KMS-11 (cell line): ENCODE data around the gene B3GLCT.

Experiments used
- H2AFZ ChIP-seq: fragments of 200-600 bp; sonication (generic); 2 replicates; pipeline ENCODE4 v1.6.1; 2016; ENCODE audit warnings: antibody characterized with exemption, mixed run types, low read depth
- H3K27ac ChIP-seq: fragments of 200-600 bp; sonication (generic); 2 replicates; pipeline ENCODE4 v1.6.1; 2016; ENCODE audit warnings: mild to moderate bottlenecking, mixed run types
- H3K27me3 ChIP-seq: fragments of 200-600 bp; sonication (generic); 2 replicates; pipeline ENCODE4 v1.6.1; 2017; ENCODE audit warnings: mild to moderate bottlenecking, low read depth, mixed run types, moderate library complexity; ENCODE audit not compliant: insufficient read depth
- H3K36me3 ChIP-seq: fragments of 200-600 bp; sonication (generic); 2 replicates; pipeline ENCODE4 v1.6.1; 2017; ENCODE audit warnings: mild to moderate bottlenecking, mixed run types; ENCODE audit not compliant: insufficient read depth
- H3K4me1 ChIP-seq: fragments of 200-600 bp; sonication (generic); 2 replicates; pipeline ENCODE4 v1.6.1; 2016; ENCODE audit warnings: mild to moderate bottlenecking, low read depth, mixed run types; ENCODE audit not compliant: poor library complexity, severe bottlenecking
- H3K4me2 ChIP-seq: fragments of 200-600 bp; sonication (generic); 2 replicates; pipeline ENCODE4 v1.7.0; 2016; ENCODE audit warnings: mild to moderate bottlenecking, mixed run types
- H3K4me3 ChIP-seq: fragments of 200-600 bp; sonication (generic); IDR thresholded peaks from 2 replicates; pipeline ENCODE4 v1.6.1; 2017; ENCODE audit warnings: low read depth, low read length, mixed read lengths; ENCODE audit not compliant: insufficient read depth
- H3K79me2 ChIP-seq: fragments of 200-600 bp; sonication (generic); 2 replicates; pipeline ENCODE4 v1.6.1; 2016; ENCODE audit warnings: low read depth, mixed run types; ENCODE audit not compliant: insufficient read depth
- H3K9ac ChIP-seq: fragments of 200-600 bp; sonication (generic); 2 replicates; pipeline ENCODE4 v1.6.1; 2016; ENCODE audit warnings: mild to moderate bottlenecking, mixed run types
- H4K20me1 ChIP-seq: fragments of 200-600 bp; sonication (generic); 2 replicates; pipeline ENCODE4 v1.6.1; 2016; ENCODE audit warnings: mild to moderate bottlenecking, mixed run types; ENCODE audit not compliant: insufficient read depth
- TF ChIP-seq, protein P1 (sequence below): fragments of 200-600 bp; sonication (generic); conservative IDR thresholded peaks from 2 replicates; pipeline ENCODE4 v1.6.1; 2017; ENCODE audit warnings: low read depth, mild to moderate bottlenecking, antibody characterized with exemption, low read length, moderate library complexity, mixed read lengths

The B3GLCT gene

DNA sequence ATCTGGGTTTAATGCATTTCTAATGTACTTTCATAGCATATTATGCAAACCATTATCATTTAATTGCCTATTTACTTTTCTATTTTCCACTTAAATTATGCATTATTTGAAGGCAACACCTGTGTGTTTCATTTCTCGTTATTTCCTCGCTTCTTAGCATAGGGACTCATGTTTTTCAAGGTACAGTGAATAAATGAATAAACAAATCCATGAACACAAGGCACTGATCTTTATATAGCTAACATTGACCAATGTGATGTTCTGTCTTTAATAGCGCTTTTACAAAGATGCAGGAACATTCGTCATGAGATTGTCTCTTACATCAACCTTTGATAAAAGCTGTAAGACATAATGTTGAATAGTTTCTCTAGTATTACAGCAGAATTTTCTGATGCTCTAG, 121.2 kb downstream of the B3GLCT start:
- H3K36me3 ChIP-seq = no peaks in the 10 kb centered on the region
- no peak overlapping the region for H3K27ac ChIP-seq
- no peak overlapping the region for H2AFZ ChIP-seq
- TF ChIP-seq, protein P1, sequence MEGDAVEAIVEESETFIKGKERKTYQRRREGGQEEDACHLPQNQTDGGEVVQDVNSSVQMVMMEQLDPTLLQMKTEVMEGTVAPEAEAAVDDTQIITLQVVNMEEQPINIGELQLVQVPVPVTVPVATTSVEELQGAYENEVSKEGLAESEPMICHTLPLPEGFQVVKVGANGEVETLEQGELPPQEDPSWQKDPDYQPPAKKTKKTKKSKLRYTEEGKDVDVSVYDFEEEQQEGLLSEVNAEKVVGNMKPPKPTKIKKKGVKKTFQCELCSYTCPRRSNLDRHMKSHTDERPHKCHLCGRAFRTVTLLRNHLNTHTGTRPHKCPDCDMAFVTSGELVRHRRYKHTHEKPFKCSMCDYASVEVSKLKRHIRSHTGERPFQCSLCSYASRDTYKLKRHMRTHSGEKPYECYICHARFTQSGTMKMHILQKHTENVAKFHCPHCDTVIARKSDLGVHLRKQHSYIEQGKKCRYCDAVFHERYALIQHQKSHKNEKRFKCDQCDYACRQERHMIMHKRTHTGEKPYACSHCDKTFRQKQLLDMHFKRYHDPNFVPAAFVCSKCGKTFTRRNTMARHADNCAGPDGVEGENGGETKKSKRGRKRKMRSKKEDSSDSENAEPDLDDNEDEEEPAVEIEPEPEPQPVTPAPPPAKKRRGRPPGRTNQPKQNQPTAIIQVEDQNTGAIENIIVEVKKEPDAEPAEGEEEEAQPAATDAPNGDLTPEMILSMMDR = no peak
- no peaks in the 10 kb centered on the region for H3K4me1 ChIP-seq
- H3K79me2 ChIP-seq = no peaks in the 10 kb centered on the region
- no peaks in the 10 kb centered on the region for H3K27me3 ChIP-seq
- no peak overlapping the region for H3K9ac ChIP-seq
- no peaks in the 10 kb centered on the region for H4K20me1 ChIP-seq
- H3K4me3 ChIP-seq = no peak overlapping the region
- no peak overlapping the region for H3K4me2 ChIP-seq

DNA sequence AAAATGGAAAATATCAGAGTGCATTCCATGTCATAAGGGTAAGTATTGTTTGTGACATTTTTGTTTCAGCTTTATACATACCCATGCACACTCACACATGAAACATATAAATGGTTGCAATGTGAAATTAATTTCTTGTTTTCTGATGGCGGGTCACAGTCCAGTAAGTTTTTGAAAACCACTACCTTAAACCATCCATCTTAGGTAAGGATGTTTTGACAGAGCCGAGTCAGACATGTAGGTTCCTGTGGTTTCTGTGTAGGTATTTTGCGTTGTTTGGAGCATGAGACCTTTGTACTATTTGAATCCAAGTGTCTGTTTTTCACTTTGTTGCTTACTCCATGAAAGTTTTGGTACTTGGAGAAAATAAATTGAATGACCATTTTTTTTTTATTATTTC, 121.7 kb downstream of the B3GLCT start:
- H3K4me3 ChIP-seq = no peak overlapping the region
- H3K27ac ChIP-seq = no peak overlapping the region

DNA sequence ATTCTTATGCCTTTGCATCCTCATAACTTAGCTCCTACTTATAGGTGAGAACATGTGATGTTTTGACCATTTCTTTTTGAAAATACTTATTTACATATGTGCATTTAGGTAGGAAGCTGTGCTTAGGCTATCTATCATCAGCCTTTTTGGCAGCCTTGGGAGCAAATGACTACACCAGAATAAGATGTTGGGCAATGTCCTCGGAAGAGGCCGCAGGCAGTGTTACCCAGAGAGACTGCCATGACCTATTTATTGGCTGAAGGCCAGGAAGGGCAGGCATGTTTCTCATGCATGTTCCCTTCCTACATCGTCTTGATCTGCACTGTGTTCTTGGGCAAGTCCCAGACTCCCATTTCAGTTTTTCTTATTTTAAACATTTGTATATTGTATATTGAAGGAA, 122.3 kb downstream of the B3GLCT start:
- Histone ChIP-seq H3K27ac (no peak overlapping the region), H3K4me1 (no peaks in the 10 kb centered on the region), H2AFZ (no peak overlapping the region), H3K36me3 (no peaks in the 10 kb centered on the region), H4K20me1 (no peaks in the 10 kb centered on the region), H3K9ac (no peak overlapping the region), H3K79me2 (no peaks in the 10 kb centered on the region), H3K27me3 (no peaks in the 10 kb centered on the region), H3K4me2 (no peak overlapping the region), H3K4me3 (no peak overlapping the region)
- TF ChIP-seq, protein P1 = no peak

More for the DNA sequence above, 121.7 kb downstream of the B3GLCT start:
- Histone ChIP-seq H3K79me2 (no peaks in the 10 kb centered on the region), H3K36me3 (no peaks in the 10 kb centered on the region), H3K27me3 (no peaks in the 10 kb centered on the region), H3K4me1 (no peaks in the 10 kb centered on the region), H3K9ac (no peak overlapping the region), H4K20me1 (no peaks in the 10 kb centered on the region), H3K4me2 (no peak overlapping the region), H2AFZ (no peak overlapping the region)
- TF ChIP-seq, protein P1 = no peak

DNA sequence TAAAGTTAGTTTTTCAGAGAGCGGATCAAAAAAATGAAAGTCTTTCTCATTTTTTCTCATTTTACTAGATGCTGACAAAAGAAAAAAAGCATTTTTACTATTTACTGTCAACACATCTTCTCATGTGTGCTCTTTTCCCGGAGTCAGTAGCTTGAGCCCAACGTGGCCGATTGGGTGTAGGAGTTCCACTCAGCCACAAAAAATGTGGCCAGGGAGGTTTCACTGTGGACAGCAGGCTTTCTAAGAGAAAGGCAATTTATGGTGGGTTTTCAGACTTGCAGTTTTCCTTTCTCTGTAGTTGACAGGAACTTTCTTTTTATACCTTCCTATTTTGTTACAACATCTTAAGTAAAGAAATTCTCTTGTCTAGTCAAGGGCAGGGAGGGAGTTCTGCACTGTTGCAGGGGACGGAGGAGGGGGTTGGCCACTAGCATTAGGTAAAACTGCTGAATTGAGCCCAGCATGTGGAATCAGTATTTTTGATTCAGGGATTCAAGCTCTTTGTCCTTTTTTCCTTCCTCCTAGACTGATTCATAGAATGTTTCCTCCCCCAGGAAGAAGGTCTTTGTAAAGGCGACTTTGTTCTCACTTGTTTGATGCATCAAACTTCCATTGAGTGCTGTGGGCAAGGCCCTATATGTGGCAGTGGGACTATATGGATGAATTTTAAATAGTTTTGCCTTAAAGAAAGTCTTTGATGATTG, 123.1 kb downstream of the B3GLCT start:
- Histone ChIP-seq H3K4me2 (no peak overlapping the region), H3K27me3 (no peaks in the 10 kb centered on the region), H2AFZ (no peak overlapping the region), H4K20me1 (no peaks in the 10 kb centered on the region), H3K27ac (no peak overlapping the region), H3K4me1 (no peaks in the 10 kb centered on the region), H3K36me3 (no peaks in the 10 kb centered on the region), H3K9ac (no peak overlapping the region), H3K79me2 (no peaks in the 10 kb centered on the region), H3K4me3 (no peak overlapping the region)
- TF ChIP-seq, protein P1 = no peak
